Tibial nerve (tissue), 4 donors: ENCODE measurements around the gene NRXN3.

Experiments used
- EP300 ChIP-seq, 2 donors: sonication (generic); formaldehyde crosslinking; IDR thresholded peaks; one replicate each; pipeline ENCODE4 v1.6.1; 2017; ENCODE audit warnings: antibody characterized with exemption in 2 of 2, mild to moderate bottlenecking in 1 of 2
- POLR2A ChIP-seq, 2 donors: fragments of 450-650 bp; IDR thresholded peaks; one replicate each; pipeline ENCODE4 v1.6.1; 2017; ENCODE audit warnings: antibody characterized with exemption in 2 of 2, mild to moderate bottlenecking in 2 of 2, moderate library complexity in 2 of 2
- TF ChIP-seq, protein P1 (sequence below), 5 experiments: fragments of 200-600 bp in 3 of 5; fragments of 450-650 bp in 2 of 5; sonication (generic) in 3 of 5; IDR thresholded peaks; one replicate each; pipeline ENCODE4 v1.5.1; 2016 to 2019; ENCODE audit warnings: antibody characterized with exemption in 5 of 5, mild to moderate bottlenecking in 3 of 5, moderate library complexity in 2 of 5

DNA sequence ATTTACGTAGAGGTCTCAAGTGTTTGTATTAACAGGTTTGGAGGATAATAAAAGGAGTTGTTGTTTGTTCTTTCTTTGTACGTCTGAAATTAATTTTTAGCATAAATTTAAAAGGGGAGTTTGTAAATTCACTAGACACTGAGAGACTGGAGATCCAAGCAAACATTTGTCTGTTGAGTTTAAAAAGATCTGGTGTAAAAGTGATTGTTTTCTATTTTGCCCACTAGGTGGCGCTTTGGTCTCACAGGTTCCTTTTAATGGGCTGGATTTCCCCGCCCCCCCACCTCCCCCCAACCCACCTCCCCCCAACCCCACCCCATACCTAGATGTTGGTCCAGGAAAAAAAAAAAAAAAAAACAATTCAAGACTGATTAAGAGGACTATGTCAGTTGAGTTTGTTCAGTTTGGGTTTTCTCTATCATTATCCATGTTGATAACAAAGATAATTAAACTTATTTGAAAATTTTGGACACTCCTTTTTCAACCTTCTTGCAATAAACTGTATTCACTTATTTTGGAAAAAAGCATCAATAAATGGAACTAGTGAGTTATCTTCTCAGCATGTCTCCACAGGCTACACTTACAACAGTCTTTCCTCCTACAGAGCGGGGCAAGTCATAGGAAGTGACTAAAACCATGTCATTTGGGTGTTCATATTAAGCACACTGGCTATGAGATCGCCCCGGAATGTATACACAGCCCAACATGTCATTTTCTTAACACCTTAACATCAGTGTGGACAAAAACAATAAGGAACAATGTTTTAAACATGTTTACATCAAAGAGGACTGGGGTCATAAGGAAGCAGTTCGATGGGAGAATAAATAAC is 841.1 kb downstream of the NRXN3 start:
- TF ChIP-seq, protein P1, sequence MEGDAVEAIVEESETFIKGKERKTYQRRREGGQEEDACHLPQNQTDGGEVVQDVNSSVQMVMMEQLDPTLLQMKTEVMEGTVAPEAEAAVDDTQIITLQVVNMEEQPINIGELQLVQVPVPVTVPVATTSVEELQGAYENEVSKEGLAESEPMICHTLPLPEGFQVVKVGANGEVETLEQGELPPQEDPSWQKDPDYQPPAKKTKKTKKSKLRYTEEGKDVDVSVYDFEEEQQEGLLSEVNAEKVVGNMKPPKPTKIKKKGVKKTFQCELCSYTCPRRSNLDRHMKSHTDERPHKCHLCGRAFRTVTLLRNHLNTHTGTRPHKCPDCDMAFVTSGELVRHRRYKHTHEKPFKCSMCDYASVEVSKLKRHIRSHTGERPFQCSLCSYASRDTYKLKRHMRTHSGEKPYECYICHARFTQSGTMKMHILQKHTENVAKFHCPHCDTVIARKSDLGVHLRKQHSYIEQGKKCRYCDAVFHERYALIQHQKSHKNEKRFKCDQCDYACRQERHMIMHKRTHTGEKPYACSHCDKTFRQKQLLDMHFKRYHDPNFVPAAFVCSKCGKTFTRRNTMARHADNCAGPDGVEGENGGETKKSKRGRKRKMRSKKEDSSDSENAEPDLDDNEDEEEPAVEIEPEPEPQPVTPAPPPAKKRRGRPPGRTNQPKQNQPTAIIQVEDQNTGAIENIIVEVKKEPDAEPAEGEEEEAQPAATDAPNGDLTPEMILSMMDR (IDR thresholded peaks at IDR 0.05), result peak in 4 of 5 experiments; percentile 18 to 61 (median 32)
- TF ChIP-seq POLR2A (IDR thresholded peaks at IDR 0.05) (no peak), EP300 (IDR thresholded peaks at IDR 0.05) (no peak)
